Neutrophil (primary cell): ENCODE data around the gene SREBF2.

Experiments
- H3K27ac ChIP-seq: fragments of 200-600 bp; sonication (generic); 2 replicates; pipeline ENCODE4 v1.5.1; 2016; ENCODE audit warnings: mild to moderate bottlenecking, moderate library complexity
- H3K27me3 ChIP-seq: fragments of 200-600 bp; sonication (generic); 2 replicates; pipeline ENCODE4 v1.6.0; 2016; ENCODE audit warnings: mild to moderate bottlenecking
- H3K36me3 ChIP-seq: fragments of 200-600 bp; sonication (generic); 2 replicates; pipeline ENCODE4 v1.5.1; 2017
- H3K4me1 ChIP-seq, 2 experiments: fragments of 200-600 bp in 1 of 2; sonication (generic) in 1 of 2; 1 replicate in 1 of 2; 2 replicates in 1 of 2; pipeline versions ENCODE4 v1.5.1 to v1.6.1; 2013 to 2016; ENCODE audit warnings: low read depth in 1 of 2, low read length in 1 of 2, mild to moderate bottlenecking in 1 of 2, moderate library complexity in 1 of 2; ENCODE audit not compliant: control insufficient read depth in 1 of 2, insufficient read depth in 1 of 2
- H3K4me3 ChIP-seq, 2 experiments: fragments of 200-600 bp in 1 of 2; sonication (generic) in 1 of 2; 1 replicate in 1 of 2; 2 replicates in 1 of 2; pipeline ENCODE4 v1.5.1; 2013 to 2016; ENCODE audit warnings: low read depth in 1 of 2, low read length in 1 of 2, mild to moderate bottlenecking in 1 of 2, moderate library complexity in 1 of 2
- H3K9me3 ChIP-seq: fragments of 200-600 bp; sonication (generic); 2 replicates; pipeline ENCODE4 v1.5.1; 2016
- TF ChIP-seq, protein P1 (sequence below): fragments of 200-600 bp; sonication (generic); IDR thresholded peaks from 2 replicates; pipeline ENCODE4 v1.5.1; 2016; ENCODE audit warnings: antibody characterized with exemption

The SREBF2 gene

DNA sequence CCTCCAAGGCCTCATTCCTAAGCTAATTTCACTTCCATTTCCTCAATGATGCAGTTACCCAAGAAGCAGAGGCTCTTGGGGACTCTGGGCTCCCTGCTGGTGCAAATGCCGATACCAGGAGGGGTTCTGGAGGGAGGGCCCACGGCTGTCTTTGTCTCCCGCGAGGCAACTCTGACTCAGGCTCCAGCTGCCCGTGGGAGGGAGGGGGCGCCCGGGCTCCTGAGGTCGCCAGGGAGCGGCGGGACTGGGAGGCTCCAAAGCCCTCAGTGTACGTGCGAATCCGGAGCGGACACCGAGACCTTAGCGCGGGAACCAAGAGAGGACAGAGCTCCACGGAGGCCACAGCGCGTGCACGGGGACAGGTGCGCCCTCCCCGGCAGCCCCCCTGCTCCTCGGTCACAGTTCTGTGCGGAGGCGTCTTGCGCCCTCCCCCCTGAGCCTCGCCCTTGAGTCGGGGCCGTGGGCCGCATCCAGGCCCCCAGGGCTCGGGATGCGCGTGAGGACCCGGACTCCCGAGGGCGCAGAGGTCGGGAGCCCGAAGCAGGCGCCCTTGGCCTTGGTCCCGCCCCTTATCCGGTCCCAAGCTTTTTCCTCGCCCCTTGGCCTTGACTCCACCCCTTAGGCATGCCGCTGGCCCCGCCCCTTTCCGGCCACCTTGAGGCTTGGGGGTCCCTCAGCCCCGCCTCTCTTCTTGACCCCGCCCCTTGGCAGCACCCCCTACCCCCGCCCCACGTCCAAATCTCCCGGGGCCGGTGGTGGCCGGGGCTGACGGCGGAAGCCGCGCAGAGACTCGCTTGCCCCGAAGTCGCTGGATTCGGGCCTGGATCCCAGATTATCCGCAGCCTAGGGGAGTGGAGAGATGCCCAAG is 86.7 kb downstream of the SREBF2 start:
- Histone ChIP-seq H3K4me1 (peaks cover 19 to 27% of the 10 kb centered on the region in 2 experiments), H3K36me3 (no peaks in the 10 kb centered on the region), H3K27ac (no peak overlapping the region), H3K4me3 (peak overlapping the region; percentile 4 to 41), H3K27me3 (peaks cover 100% of the 10 kb centered on the region), H3K9me3 (no peaks in the 10 kb centered on the region)
- TF ChIP-seq, protein P1, sequence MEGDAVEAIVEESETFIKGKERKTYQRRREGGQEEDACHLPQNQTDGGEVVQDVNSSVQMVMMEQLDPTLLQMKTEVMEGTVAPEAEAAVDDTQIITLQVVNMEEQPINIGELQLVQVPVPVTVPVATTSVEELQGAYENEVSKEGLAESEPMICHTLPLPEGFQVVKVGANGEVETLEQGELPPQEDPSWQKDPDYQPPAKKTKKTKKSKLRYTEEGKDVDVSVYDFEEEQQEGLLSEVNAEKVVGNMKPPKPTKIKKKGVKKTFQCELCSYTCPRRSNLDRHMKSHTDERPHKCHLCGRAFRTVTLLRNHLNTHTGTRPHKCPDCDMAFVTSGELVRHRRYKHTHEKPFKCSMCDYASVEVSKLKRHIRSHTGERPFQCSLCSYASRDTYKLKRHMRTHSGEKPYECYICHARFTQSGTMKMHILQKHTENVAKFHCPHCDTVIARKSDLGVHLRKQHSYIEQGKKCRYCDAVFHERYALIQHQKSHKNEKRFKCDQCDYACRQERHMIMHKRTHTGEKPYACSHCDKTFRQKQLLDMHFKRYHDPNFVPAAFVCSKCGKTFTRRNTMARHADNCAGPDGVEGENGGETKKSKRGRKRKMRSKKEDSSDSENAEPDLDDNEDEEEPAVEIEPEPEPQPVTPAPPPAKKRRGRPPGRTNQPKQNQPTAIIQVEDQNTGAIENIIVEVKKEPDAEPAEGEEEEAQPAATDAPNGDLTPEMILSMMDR, result no peak

DNA sequence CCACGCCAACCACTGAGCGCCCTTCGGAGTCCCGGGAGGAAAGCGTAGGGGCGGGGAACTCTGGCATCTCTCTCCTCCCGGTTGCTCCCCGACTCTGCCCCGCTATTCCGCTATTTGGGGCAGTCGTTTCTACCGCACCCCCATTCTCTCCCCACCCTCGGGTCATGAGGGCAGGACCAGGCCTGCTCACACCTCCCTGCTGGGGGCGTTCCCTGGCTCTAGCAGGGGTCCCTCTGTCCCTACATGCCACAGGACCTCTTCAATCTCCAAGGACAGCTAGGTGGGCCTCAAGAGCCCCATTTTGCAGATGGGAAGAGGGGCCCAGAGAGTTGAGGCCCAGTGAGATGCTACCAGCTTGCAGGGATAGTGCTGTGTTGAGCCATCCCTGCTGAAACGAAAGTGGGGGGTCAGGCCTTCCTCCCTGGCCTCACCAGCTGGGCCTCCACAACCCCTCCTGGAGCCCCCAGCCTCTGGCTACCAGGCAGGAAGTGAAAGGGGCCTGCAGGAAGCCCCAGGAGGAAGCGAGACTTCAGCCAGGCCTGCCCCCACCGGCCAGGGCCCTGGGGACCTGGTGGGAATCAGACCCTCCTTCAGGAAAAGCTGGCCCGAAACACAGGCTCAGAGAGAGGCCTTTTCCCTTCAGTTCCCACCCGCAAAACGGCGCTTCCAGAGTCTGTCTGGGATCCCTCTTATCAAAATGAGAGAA is 87.5 kb downstream of the SREBF2 start:
- no peak overlapping the region for H3K27ac ChIP-seq
- TF ChIP-seq, protein P1, result no peak
- H3K9me3 ChIP-seq, result no peaks in the 10 kb centered on the region
- peak overlapping the region in 1 of 2 experiments; percentile 41 for H3K4me3 ChIP-seq
- H3K4me1 ChIP-seq, result peaks cover 19 to 21% of the 10 kb centered on the region in 2 experiments
- H3K27me3 ChIP-seq, result peaks cover 100% of the 10 kb centered on the region
- H3K36me3 ChIP-seq, result no peaks in the 10 kb centered on the region

DNA sequence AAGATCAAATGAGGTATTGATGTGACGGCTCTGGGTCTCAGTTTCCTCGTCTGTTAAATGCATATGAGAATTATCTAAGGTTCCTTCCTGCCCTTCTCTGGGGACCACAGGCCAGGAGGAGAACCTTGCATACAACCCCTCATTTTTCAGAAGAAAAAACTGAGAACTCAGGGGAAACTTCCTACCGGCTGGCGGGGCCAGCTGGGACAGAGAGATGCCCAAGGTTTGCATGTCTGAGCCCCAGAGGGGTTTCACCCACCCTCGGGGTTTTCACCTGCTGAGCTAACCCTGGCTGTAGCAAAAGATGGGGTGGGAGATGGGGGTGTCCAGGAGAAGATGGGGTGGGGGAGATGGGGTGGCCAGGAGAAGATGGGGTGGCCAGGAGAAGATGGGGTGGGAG is 89.4 kb downstream of the SREBF2 start:
- Histone ChIP-seq H3K9me3 (no peaks in the 10 kb centered on the region), H3K36me3 (no peaks in the 10 kb centered on the region), H3K4me1 (peaks cover 19 to 30% of the 10 kb centered on the region in 2 experiments), H3K27ac (no peak overlapping the region), H3K4me3 (no peak overlapping the region), H3K27me3 (peaks cover 100% of the 10 kb centered on the region)
- TF ChIP-seq, protein P1, result no peak

DNA sequence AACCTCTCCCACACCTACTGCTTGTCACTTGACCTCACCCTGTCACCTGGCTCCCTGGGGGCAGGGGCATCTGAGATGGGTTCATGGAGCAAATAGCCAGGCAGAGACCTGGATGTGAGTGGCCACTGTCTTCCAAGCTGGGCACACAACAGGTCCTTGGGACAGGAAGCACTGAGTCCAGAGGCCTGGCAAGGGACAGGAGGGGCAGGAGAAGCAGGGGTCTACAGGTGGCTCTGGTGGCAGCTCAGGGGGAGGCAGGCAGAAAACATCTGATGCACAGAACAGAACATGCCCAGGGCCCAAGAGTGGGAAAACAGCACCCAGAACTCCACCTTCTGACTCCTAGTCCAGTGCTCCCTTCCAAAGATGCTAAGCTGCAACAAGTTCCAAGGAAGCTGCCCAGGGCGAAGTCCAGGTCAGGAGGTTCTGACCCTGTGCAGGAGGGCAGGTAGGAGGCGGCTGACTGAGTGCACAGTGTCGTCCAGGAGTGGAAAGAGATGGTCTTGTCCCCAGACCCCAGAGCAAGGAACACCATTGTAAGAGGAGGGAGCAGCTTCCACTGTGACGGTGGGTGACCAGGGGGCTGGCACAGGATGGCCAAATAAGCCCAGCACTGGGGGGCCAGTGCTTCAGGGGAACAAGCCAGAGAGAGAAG is 90.2 kb downstream of the SREBF2 start:
- Histone ChIP-seq H3K27me3 (peaks cover 100% of the 10 kb centered on the region), H3K27ac (no peak overlapping the region), H3K4me3 (no peak overlapping the region), H3K9me3 (no peaks in the 10 kb centered on the region), H3K36me3 (no peaks in the 10 kb centered on the region), H3K4me1 (peaks cover 17 to 28% of the 10 kb centered on the region in 2 experiments)
- TF ChIP-seq, protein P1, result no peak

DNA sequence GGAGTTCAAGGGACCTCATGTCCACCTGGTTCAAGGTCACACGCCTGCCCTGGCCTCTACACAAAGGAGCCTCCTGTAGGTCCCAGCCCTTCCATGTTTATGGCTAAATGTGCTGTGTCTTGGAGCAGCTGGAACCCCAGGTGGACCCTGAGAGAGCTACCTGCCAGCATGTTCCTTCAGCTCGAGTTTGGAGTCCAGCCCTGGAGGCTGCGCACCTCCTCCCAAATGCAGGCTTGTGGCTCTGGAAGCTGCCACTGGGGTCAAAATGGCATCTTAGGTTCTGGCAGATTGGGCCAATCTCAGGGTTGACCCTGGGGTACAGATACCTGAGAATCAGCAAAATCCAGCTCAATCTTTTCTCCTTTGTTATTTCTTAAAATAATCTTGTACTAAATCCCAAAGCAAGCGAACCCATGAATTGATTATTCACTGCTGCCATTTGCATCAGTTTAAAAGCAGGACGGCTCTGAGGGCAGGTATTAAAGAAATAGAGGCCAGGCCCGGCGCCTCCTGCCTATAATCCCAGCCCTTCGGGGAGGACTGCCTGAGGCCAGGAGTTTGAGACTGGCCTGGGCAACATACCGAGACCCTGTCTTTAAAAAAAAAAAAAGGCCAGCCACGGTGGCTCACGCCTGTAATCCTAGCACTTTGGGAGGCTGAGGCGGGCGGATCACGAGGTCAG is 90.8 kb downstream of the SREBF2 start:
- H3K4me3 ChIP-seq, result no peak overlapping the region
- TF ChIP-seq, protein P1, result no peak
- no peaks in the 10 kb centered on the region for H3K9me3 ChIP-seq
- H3K27ac ChIP-seq, result no peak overlapping the region
- H3K4me1 ChIP-seq, result peaks cover 15 to 25% of the 10 kb centered on the region in 2 experiments
- no peaks in the 10 kb centered on the region for H3K36me3 ChIP-seq
- peaks cover 100% of the 10 kb centered on the region for H3K27me3 ChIP-seq
